ENCODE measurements around the gene ASIC2.
"Not testable (repeated sequence)": the region's sequence is repeated elsewhere in the genome, so short reads cannot be mapped to it uniquely, and the experiment has no call there.

The ASIC2 gene

DNA sequence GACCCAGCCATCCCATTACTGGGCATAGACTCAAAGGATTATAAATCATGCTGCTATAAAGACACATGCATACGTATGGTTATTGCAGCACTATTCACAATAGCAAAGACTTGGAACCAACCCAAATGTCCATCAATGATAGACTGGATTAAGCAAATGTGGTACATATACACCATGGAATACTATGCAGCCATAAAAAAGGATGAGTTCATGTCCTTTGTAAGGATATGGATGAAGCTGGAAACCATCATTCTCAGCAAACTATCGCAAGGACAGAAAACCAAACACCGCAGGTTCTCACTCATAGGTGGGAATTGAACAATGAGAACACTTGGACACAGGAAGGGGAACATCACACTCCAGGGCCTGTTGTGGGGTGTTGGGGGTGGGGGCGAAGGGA, 323.9 kb downstream of the ASIC2 start:
- DNase-seq = not testable (repeated sequence)

- no peak for DNase-seq
These were observed 328.6 kb downstream of the ASIC2 start for GRCh38 chr17:32964541-32964940.

Measured in right hindlimb (tissue), 1 donor.